Peyer's patch (tissue), 4 donors: Measurements from ENCODE around the gene SNX27. TPM values are rescaled to one million over a fixed set of nuclear protein-coding genes. Genes with fewer than 3 reads are reported as not detected.

ENCODE experiments used
- DNase-seq, 3 donors: peaks; one replicate each; pipeline ENCODE4 v3.0.0-alpha.2; 2017 to 2019
- H3K27ac ChIP-seq, 4 donors: fragments of 200-600 bp; sonication (generic); one replicate each; pipeline ENCODE4 v1.5.1; 2016 to 2019
- H3K27me3 ChIP-seq, 2 donors: fragments of 200-600 bp; sonication (generic); one replicate each; pipeline ENCODE4 v1.5.1; 2019
- H3K36me3 ChIP-seq, 3 donors: fragments of 200-600 bp; sonication (generic); one replicate each; pipeline ENCODE4 v1.5.1; 2016 to 2019
- H3K4me1 ChIP-seq, 4 donors: fragments of 200-600 bp; sonication (generic); one replicate each; pipeline ENCODE4 v1.5.1; 2016 to 2019
- H3K4me3 ChIP-seq, 4 donors: fragments of 200-600 bp; sonication (generic); 1 replicate in 3 of 4; 2 replicates in 1 of 4; pipeline ENCODE4 v1.5.1; 2016 to 2019; ENCODE audit warnings: mild to moderate bottlenecking in 1 of 4
- H3K9me3 ChIP-seq, 4 donors: fragments of 200-600 bp; sonication (generic); one replicate each; pipeline ENCODE4 v1.5.1; 2016 to 2019; ENCODE audit warnings: mild to moderate bottlenecking in 1 of 4
- POLR2A ChIP-seq, 2 donors: fragments of 450-650 bp; IDR thresholded peaks; one replicate each; pipeline ENCODE4 v1.5.1; 2017; ENCODE audit warnings: antibody characterized with exemption in 2 of 2, mild to moderate bottlenecking in 2 of 2, moderate library complexity in 2 of 2
- total RNA-seq, 4 donors: library from RNA; depleted of rRNA; stranded (reverse); fragments of >200 nt; gene quantifications; one replicate each; pipeline ENCODE4 v1.1.0, GENCODE V29; 2016
- TF ChIP-seq, protein P1 (sequence below), 6 experiments: fragments of 450-650 bp in 4 of 6; fragments of 200-600 bp in 2 of 6; sonication (generic) in 1 of 6; IDR thresholded peaks; one replicate each; pipeline ENCODE4 v1.5.1; 2017 to 2019; ENCODE audit warnings: antibody characterized with exemption in 6 of 6, mild to moderate bottlenecking in 3 of 6, moderate library complexity in 1 of 6

SNX27 gene
- total RNA-seq, 4 donors from 2014 or later = 24.0 to 50.3 (median 35.1) TPM

DNA sequence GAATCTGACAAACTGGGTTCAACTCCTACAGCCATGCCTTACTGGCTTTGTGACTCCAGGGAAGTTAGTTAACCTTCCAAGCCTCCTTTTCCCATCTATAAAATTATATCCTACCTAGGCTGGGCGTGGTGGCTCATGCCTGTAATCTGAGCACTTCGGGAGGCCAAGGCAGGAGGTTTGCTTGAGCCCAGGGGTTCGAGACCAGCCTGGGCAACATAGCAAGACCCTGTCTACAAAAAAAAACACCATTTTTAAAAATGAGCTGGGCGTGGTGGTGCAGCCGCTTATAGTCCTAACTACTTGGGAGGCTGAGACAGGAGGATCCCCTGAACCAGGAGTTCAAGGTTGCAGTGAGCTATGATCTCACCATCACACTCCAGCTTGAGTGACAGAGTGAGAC is 89.7 kb downstream of the SNX27 start:
- no peak for TF ChIP-seq POLR2A (IDR thresholded peaks at IDR 0.05)
- TF ChIP-seq, protein P1, sequence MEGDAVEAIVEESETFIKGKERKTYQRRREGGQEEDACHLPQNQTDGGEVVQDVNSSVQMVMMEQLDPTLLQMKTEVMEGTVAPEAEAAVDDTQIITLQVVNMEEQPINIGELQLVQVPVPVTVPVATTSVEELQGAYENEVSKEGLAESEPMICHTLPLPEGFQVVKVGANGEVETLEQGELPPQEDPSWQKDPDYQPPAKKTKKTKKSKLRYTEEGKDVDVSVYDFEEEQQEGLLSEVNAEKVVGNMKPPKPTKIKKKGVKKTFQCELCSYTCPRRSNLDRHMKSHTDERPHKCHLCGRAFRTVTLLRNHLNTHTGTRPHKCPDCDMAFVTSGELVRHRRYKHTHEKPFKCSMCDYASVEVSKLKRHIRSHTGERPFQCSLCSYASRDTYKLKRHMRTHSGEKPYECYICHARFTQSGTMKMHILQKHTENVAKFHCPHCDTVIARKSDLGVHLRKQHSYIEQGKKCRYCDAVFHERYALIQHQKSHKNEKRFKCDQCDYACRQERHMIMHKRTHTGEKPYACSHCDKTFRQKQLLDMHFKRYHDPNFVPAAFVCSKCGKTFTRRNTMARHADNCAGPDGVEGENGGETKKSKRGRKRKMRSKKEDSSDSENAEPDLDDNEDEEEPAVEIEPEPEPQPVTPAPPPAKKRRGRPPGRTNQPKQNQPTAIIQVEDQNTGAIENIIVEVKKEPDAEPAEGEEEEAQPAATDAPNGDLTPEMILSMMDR (IDR thresholded peaks at IDR 0.05) = no peak
- H3K36me3 ChIP-seq = peaks cover 0 to 33% (median 0%) of the 10 kb centered on the region in 3 donors
- H3K9me3 ChIP-seq = no peaks in the 10 kb centered on the region
- no peak for DNase-seq
- no peak overlapping the region for H3K4me3 ChIP-seq
- H3K27ac ChIP-seq = no peak overlapping the region
- H3K4me1 ChIP-seq = no peaks in the 10 kb centered on the region
- H3K27me3 ChIP-seq = no peaks in the 10 kb centered on the region

DNA sequence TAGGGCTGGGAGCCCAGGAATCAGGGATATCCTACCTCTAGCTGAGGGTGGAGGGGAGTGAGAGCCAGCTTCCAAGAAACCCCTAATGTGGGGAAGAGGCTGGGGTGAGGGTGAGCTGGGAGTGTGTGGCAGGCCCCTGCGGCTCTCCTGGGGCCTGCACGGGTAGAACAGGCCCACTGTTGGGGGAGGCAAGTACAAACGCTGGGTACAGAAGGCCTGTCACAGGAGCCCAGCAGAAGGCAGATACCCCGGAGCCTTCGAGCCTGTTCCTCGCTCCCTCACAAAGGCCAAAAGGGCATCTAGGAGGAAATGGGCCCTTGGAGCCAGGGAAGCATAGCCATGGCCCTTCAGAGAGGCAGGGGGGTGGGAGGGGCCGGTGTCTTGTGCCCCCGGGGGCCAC is 91.1 kb downstream of the SNX27 start:
- H3K4me3 ChIP-seq = no peak overlapping the region
- no peaks in the 10 kb centered on the region for H3K9me3 ChIP-seq
- no peaks in the 10 kb centered on the region for H3K4me1 ChIP-seq
- no peak overlapping the region for H3K27ac ChIP-seq
- H3K36me3 ChIP-seq = peaks cover 0 to 18% (median 0%) of the 10 kb centered on the region in 3 donors
- TF ChIP-seq, protein P1 (IDR thresholded peaks at IDR 0.05) = no peak
- no peak for TF ChIP-seq POLR2A (IDR thresholded peaks at IDR 0.05)
- DNase-seq = no peak
- H3K27me3 ChIP-seq = no peaks in the 10 kb centered on the region

DNA sequence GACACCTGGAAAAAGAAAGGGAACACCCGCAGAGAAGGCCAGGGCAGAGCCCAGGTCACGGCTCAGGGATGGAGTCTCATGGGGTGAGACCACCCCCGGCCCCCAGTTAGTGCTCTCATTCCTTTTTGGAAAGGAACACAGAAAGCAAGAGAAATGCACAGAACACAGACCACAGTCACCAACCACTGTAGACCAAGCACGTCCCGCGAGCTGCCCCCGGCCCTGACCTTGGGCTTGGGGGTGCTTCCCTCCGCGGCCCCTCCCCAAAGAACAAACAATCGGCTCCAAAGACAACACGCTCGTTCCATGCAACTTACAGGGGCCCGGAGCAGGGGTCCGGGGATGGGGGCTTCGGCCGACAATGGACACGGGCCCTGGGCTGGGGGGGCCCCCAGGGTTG is 92.0 kb downstream of the SNX27 start:
- no peak overlapping the region for H3K27ac ChIP-seq
- H3K9me3 ChIP-seq = no peaks in the 10 kb centered on the region
- no peaks in the 10 kb centered on the region for H3K4me1 ChIP-seq
- TF ChIP-seq, protein P1 (IDR thresholded peaks at IDR 0.05) = no peak
- TF ChIP-seq POLR2A (IDR thresholded peaks at IDR 0.05) = no peak
- peaks cover 0 to 11% (median 0%) of the 10 kb centered on the region in 3 donors for H3K36me3 ChIP-seq
- DNase-seq = no peak
- H3K4me3 ChIP-seq = no peak overlapping the region
- no peaks in the 10 kb centered on the region for H3K27me3 ChIP-seq

DNA sequence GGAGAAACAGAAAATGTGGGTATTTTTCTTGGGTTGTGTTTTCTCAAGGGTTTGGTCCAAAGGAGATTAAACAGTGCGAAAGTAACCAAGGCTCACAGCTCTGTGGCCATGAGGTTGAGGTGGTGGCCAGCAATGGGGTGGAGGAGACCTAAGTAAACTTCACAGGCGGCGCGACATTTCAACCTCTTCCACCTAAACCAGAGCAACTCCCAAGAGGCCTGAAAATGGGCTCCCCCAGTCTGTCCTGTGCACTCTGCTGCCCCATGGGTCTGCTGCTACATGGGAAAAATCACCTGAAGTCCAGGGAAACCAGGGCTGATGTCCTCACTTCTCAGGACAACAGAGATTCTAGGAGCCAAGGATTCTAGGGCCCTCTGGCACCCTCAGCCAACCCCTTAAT is 92.4 kb downstream of the SNX27 start:
- no peak for DNase-seq
- TF ChIP-seq POLR2A (IDR thresholded peaks at IDR 0.05) = no peak
- TF ChIP-seq, protein P1 (IDR thresholded peaks at IDR 0.05) = no peak
- H3K36me3 ChIP-seq = peaks cover 0 to 6% (median 0%) of the 10 kb centered on the region in 3 donors

DNA sequence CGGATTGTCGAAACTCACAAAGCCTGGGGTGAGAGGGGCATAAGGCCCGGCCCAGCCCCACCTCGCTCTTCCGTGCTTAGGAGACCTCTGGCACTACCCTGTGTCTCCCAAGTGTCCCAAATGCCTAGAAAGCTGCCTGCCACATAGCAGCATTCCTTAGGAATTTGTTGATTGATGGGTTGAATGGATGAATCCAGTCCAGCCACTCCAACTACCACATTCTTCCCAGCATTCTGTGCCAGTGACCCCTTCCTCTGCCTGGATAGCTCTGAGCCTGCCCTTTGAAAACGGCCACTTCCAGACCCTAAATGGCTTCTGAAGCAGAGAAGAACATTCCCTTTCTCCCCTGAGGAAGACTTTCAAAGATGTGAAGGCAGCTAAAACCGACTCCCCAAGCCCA is 93.3 kb downstream of the SNX27 start:
- Histone ChIP-seq H3K9me3 (no peaks in the 10 kb centered on the region), H3K36me3 (no peaks in the 10 kb centered on the region), H3K4me3 (no peak overlapping the region), H3K27ac (no peak overlapping the region), H3K4me1 (no peaks in the 10 kb centered on the region), H3K27me3 (no peaks in the 10 kb centered on the region)
- DNase-seq = no peak
- TF ChIP-seq, protein P1 (IDR thresholded peaks at IDR 0.05) = no peak
- TF ChIP-seq POLR2A (IDR thresholded peaks at IDR 0.05) = no peak

More for the DNA sequence above, 92.4 kb downstream of the SNX27 start:
- H3K27me3 ChIP-seq = no peaks in the 10 kb centered on the region
- H3K27ac ChIP-seq = no peak overlapping the region
- H3K4me3 ChIP-seq = no peak overlapping the region
- no peaks in the 10 kb centered on the region for H3K9me3 ChIP-seq
- no peaks in the 10 kb centered on the region for H3K4me1 ChIP-seq
